ENCODE results near the gene LIMK1. TPM values are rescaled to one million over a fixed set of nuclear protein-coding genes. Genes with fewer than 3 reads are reported as not detected.
A peak's percentile ranks its signal among the peaks of the same experiment; 100 is the strongest.

The LIMK1 gene
- total RNA-seq = 10 to 100 TPM in 1 of 2 donors, 1 to 10 TPM in 1; 9.4 to 14.7 TPM

- Histone ChIP-seq H3K27ac (peak within 1 kb of the TSS in 1 of 2 donors; percentile 77), H3K9me3 (no peaks in the 10 kb centered on the region), H3K27me3 (no peaks in the 10 kb centered on the region), H3K4me3 (peak within 1 kb of the TSS; percentile 64 to 85), H3K4me1 (peaks cover 0 to 22% of the 10 kb centered on the region in 2 donors), H3K36me3 (no peaks in the 10 kb centered on the region)
- TF ChIP-seq CTCF (IDR thresholded peaks at IDR 0.05) = no peak
- no peak for DNase-seq (ENCODE audit: low spot score)
Measured at GRCh38 chr7:74083117-74083876, at the start of gene LIMK1. Gene LIMK1, plus strand, starts transcription at chr7:74083804. Its CDS starts 187 bp downstream, at chr7:74083991.

- no peak overlapping the region for H3K4me3 ChIP-seq
- no peak for DNase-seq (ENCODE audit: low spot score)
- H3K4me1 ChIP-seq = peaks cover 0 to 69% of the 10 kb centered on the region in 2 donors
- no peaks in the 10 kb centered on the region for H3K27me3 ChIP-seq
- H3K27ac ChIP-seq = peak overlapping the region; percentile 46 to 68
- no peaks in the 10 kb centered on the region for H3K9me3 ChIP-seq
- H3K36me3 ChIP-seq = peaks cover 62% of the 10 kb centered on the region
- TF ChIP-seq CTCF (IDR thresholded peaks at IDR 0.05) = no peak
Measured at GRCh38 chr7:74037609-74038008, 46.0 kb upstream of the LIMK1 start.

- H3K27me3 ChIP-seq = no peaks in the 10 kb centered on the region
- no peaks in the 10 kb centered on the region for H3K9me3 ChIP-seq
- peak overlapping the region; percentile 46 to 68 for H3K27ac ChIP-seq
- no peak for TF ChIP-seq CTCF (IDR thresholded peaks at IDR 0.05)
- no peak overlapping the region for H3K4me3 ChIP-seq
- no peak for DNase-seq (ENCODE audit: low spot score)
- peaks cover 0 to 61% of the 10 kb centered on the region in 2 donors for H3K4me1 ChIP-seq
- peaks cover 67% of the 10 kb centered on the region for H3K36me3 ChIP-seq
Measured at GRCh38 chr7:74038194-74038961, 45.2 kb upstream of the LIMK1 start.

- DNase-seq (ENCODE audit: low spot score) = no peak
- H3K4me1 ChIP-seq = peaks cover 0 to 52% of the 10 kb centered on the region in 2 donors
- H3K27me3 ChIP-seq = no peaks in the 10 kb centered on the region
- peaks cover 75% of the 10 kb centered on the region for H3K36me3 ChIP-seq
- no peak overlapping the region for H3K4me3 ChIP-seq
- TF ChIP-seq CTCF (IDR thresholded peaks at IDR 0.05) = no peak
- no peaks in the 10 kb centered on the region for H3K9me3 ChIP-seq
- peak overlapping the region; percentile 46 to 68 for H3K27ac ChIP-seq
Measured at GRCh38 chr7:74039337-74039736, 44.3 kb upstream of the LIMK1 start.

- peak overlapping the region in 1 of 2 donors; percentile 68 for H3K27ac ChIP-seq
- DNase-seq (ENCODE audit: low spot score) = no peak
- H3K4me1 ChIP-seq = peaks cover 0 to 44% of the 10 kb centered on the region in 2 donors
- TF ChIP-seq CTCF (IDR thresholded peaks at IDR 0.05) = no peak
- no peaks in the 10 kb centered on the region for H3K9me3 ChIP-seq
- H3K36me3 ChIP-seq = peaks cover 81% of the 10 kb centered on the region
- no peaks in the 10 kb centered on the region for H3K27me3 ChIP-seq
- H3K4me3 ChIP-seq = no peak overlapping the region
Measured at GRCh38 chr7:74040101-74040790, 43.4 kb upstream of the LIMK1 start.
